DMS79 (cell line): ENCODE measurements around the gene LARGE2.
"Not testable (repeated sequence)": the region's sequence is repeated elsewhere in the genome, so short reads cannot be mapped to it uniquely, and the experiment has no call there.

Experiments used
- DNase-seq: peaks from one replicate; lab custom pipeline; 2025; lab: John Stamatoyannopoulos, UW

LARGE2 gene

GRCh38 chr11:45896422-45896984, 26.0 kb upstream of the LARGE2 start:
- DNase-seq = peak; percentile 55

GRCh38 chr11:45897556-45897955, 24.9 kb upstream of the LARGE2 start:
- no peak for DNase-seq

GRCh38 chr11:45899086-45899447, 23.4 kb upstream of the LARGE2 start:
- DNase-seq = peak; percentile 46

GRCh38 chr11:45899448-45900174, 22.8 kb upstream of the LARGE2 start:
- DNase-seq = peak; percentile 93

GRCh38 chr11:45900175-45900800, 22.2 kb upstream of the LARGE2 start:
- DNase-seq = not testable (repeated sequence)

GRCh38 chr11:45900916-45901617, 21.4 kb upstream of the LARGE2 start:
- peak; percentile 4 for DNase-seq

- no peak for DNase-seq
Measured at GRCh38 chr11:45901626-45902025, 20.8 kb upstream of the LARGE2 start.

GRCh38 chr11:45902452-45903380, 19.7 kb upstream of the LARGE2 start:
- DNase-seq = no peak

- no peak for DNase-seq
Measured at GRCh38 chr11:45904309-45904915, 18.0 kb upstream of the LARGE2 start.

- no peak for DNase-seq
Measured at GRCh38 chr11:45905095-45905494, 17.4 kb upstream of the LARGE2 start.

GRCh38 chr11:45905576-45905975, 16.9 kb upstream of the LARGE2 start:
- DNase-seq = not testable (repeated sequence)

- DNase-seq = no peak
Measured at GRCh38 chr11:45906096-45906682, 16.3 kb upstream of the LARGE2 start.

GRCh38 chr11:45906965-45907611, 15.4 kb upstream of the LARGE2 start, which contains the start of gene FREY1:
TSS of gene FREY1 (minus strand) at chr11:45907271. CDS start at chr11:45907245, 26 bp downstream.
- DNase-seq = no peak

GRCh38 chr11:45907911-45908370, 14.5 kb upstream of the LARGE2 start:
- DNase-seq = no peak

- no peak for DNase-seq
Measured at GRCh38 chr11:45909594-45910475, 12.6 kb upstream of the LARGE2 start.

- no peak for DNase-seq
Measured at GRCh38 chr11:45910623-45911022, 11.8 kb upstream of the LARGE2 start.

- no peak for DNase-seq
Measured at GRCh38 chr11:45913514-45913913, 8.9 kb upstream of the LARGE2 start.

GRCh38 chr11:45913942-45914635, 8.4 kb upstream of the LARGE2 start:
- DNase-seq = no peak
